GM10248 (cell line): ENCODE results near the gene LARGE1.

ENCODE experiments used
- CTCF ChIA-PET: fragments of 300-600 bp; sonication (Branson Sonifier 250); formaldehyde crosslinking; extraction: SDS; loops from one replicate; lab custom pipeline; 2021; ENCODE audit warnings: antibody characterized with exemption; lab: Yijun Ruan, JAX
- POLR2A ChIA-PET: fragments of 350-650 bp; sonication (Branson Sonifier 250); formaldehyde crosslinking; extraction: SDS; loops from one replicate; lab custom pipeline; 2020; ENCODE audit warnings: antibody characterized with exemption; lab: Yijun Ruan, JAX
- DNase-seq: peaks from one replicate; pipeline ENCODE4 v3.0.0; 2012; ENCODE audit errors: extremely low spot score
- TF ChIP-seq, protein P1 (sequence below): IDR thresholded peaks from 2 replicates; pipeline ENCODE4 v1.5.1; 2012; ENCODE audit warnings: mild to moderate bottlenecking, low read depth; ENCODE audit errors: extremely low read depth, missing control alignments, control extremely low read depth

LARGE1 gene

DNA sequence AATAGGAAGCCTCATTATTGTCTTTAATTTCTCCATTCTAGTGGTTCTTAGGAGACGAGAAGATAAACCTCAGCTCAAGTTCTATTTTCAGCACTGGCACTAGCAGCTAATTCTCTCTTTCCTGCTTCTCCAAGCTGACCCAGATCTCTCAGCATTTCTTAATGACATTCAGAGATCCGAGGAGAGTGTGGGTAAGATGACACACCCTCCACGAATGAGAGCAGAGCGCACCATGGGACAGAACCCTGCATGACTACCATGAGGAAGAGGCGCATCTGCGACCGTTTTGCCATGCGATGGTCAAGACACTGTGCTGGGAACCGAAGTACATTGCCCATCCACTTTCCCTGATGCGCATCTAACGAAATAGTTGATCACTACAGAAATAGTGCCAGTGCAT, 241.8 kb downstream of the LARGE1 start:
- DNase-seq = no peak
- POLR2A ChIA-PET = no interaction called here
- CTCF ChIA-PET = interaction anchor here (0.7 to 1.6 kb wide), 2 partner anchors 10 to 160 kb away, joined by 3 to 4 read pairs; no protein-coding TSS in a partner anchor
- TF ChIP-seq, protein P1, sequence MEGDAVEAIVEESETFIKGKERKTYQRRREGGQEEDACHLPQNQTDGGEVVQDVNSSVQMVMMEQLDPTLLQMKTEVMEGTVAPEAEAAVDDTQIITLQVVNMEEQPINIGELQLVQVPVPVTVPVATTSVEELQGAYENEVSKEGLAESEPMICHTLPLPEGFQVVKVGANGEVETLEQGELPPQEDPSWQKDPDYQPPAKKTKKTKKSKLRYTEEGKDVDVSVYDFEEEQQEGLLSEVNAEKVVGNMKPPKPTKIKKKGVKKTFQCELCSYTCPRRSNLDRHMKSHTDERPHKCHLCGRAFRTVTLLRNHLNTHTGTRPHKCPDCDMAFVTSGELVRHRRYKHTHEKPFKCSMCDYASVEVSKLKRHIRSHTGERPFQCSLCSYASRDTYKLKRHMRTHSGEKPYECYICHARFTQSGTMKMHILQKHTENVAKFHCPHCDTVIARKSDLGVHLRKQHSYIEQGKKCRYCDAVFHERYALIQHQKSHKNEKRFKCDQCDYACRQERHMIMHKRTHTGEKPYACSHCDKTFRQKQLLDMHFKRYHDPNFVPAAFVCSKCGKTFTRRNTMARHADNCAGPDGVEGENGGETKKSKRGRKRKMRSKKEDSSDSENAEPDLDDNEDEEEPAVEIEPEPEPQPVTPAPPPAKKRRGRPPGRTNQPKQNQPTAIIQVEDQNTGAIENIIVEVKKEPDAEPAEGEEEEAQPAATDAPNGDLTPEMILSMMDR = no peak

DNA sequence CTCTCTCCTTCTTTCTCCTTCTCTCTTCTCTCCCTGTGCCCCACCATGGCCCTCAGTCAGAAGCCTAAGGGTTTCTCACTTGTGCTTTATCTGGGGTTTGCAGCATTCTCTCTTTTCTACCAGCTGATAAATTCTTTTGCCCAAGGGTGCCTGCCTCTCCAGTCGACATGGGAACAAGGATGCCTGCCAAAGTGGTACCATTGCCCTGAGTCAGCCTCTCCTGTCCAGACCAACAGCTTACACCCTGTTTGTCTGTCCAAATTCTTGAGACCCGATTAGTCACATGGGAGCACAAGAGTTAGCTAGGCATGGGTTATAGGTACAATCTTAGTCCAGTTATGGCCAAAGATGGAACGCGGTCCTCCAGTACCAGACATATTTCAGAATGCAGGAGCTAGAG, 242.7 kb downstream of the LARGE1 start:
- POLR2A ChIA-PET = no interaction called here
- no peak for DNase-seq
- TF ChIP-seq, protein P1 = no peak
- CTCF ChIA-PET = interaction anchor here (1.3 to 1.6 kb wide), 2 partner anchors 8 to 159 kb away, joined by 4 read pairs; no protein-coding TSS in a partner anchor

DNA sequence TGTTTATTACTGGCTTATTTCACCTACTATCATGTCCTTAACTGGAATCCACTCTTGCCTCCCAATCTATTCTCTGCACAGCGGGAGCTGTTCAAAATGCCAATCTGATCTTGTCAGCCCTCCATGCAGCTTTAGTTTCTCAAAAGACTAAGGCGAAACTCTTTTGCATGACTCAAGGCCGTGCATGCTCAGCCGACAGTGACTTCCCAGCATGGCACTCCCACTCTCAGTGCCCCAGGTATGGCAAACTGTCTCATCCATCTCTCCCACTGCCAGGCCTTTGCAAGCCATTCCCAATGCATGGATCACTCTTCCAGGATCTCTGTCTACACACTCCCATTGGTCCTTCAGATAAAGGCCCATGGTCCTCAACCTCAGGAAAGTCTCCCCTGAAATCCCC, 245.9 kb downstream of the LARGE1 start:
- CTCF ChIA-PET = no interaction called here
- TF ChIP-seq, protein P1 = no peak
- POLR2A ChIA-PET = no interaction called here
- no peak for DNase-seq

DNA sequence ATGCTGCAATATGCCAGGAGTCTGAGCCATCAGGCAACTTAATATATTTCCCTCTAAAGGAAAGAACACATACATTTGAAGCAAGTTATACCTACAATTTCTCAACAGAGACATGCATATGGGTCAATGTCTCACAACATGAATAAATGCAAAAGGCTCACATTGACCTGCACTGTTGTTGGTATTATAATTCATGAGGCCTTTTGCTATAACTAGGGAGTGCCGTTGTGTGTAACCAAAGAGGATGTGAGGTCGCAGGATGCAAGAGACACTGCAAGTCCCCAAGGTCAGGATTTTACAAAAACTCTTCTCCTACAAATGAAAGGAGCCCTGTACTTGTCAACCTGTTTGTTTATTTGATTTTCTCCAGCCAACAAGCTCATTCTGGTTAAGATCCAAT, 250.5 kb downstream of the LARGE1 start:
- no peak for DNase-seq
- ChIA-PET CTCF (no interaction called here), POLR2A (no interaction called here)
- TF ChIP-seq, protein P1 = no peak

DNA sequence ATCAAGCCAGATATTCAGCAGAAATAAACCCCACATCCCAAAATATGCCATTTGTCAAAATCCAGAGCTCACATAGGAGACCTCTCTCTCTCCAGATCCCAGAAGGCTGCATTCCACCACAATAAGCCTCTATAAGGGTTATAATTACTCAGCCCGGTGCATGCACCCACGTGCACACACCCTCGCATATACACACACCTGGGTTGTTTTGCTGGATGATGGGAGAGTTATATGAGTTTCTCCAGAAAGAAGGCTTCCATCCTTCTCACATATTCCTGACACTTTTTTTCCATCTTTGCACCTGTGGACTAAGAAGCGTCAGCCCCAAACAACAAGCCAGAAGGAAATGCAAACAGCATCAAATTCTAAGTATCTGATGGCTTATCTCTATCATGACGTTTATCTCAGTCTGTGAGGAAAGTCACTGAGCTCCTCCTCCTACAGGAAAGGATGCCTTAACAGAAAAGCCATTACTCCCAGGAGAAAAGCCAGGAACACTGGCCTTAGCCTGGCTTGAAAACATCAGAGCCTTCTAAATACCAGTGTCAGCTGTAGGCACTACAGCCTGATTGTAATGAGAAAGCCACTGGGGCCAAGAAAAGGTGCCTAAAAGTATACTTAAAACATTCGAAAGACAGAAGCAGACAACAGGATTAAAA, 253.2 kb downstream of the LARGE1 start:
- DNase-seq = no peak
- TF ChIP-seq, protein P1 = no peak
- CTCF ChIA-PET = interaction anchor here (1.4 to 1.6 kb wide), 2 partner anchors 12 to 102 kb away, joined by 3 read pairs; no protein-coding TSS in a partner anchor
- POLR2A ChIA-PET = no interaction called here

DNA sequence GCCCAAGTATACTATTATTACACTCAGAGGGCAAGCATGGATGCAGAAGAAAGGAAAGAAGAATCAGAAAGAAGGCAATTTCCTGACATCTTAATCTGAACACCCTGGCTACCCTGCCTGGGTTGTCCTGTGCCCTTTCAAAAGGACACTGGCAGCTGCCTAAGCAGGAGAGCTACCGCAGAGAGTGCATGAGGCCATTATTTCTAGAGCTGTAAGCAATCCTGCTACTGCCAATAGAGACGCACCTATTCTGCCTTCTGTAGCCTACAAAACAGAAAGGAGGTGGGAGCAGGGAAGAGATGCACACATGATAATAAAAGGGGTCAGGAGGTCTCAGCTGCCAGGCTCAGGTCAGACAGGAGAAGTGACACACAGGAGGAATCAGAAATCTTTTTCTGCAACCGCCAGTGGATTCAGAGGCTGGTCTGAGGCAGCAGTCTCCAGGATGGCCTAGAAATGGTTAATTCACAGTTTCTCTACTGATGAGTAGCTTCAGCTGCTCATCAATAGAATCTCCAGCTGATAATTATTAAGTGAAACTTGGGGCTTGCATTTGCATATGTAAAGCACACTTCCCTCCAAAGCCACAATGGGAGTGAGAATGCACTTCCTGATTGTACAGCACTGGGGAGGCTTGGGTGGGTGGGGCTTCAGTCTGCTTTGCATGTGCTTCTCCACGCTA, 253.9 kb downstream of the LARGE1 start:
- TF ChIP-seq, protein P1 = no peak
- POLR2A ChIA-PET = no interaction called here
- CTCF ChIA-PET = no interaction called here
- DNase-seq = no peak
